HepG2 (cell line): ENCODE results near the gene PLA2G12A. TPM values are rescaled to one million over a fixed set of nuclear protein-coding genes. Genes with fewer than 3 reads are reported as not detected.
A peak's percentile ranks its signal among the peaks of the same experiment; 100 is the strongest.

Source experiments
- AGO1 ChIP-seq: fragments of 200-400 bp; formaldehyde crosslinking; IDR thresholded peaks from 2 replicates; pipeline ENCODE4 v1.6.1; 2017; ENCODE audit warnings: mild to moderate bottlenecking, low read depth, low read length, moderate library complexity; ENCODE audit not compliant: poor library complexity, severe bottlenecking
- ATM ChIP-seq: fragments of 450-650 bp; IDR thresholded peaks from 2 replicates; pipeline ENCODE4 v1.7.1; 2017; ENCODE audit warnings: mild to moderate bottlenecking, borderline replicate concordance
- DBP ChIP-seq: sonication (generic); formaldehyde crosslinking; IDR thresholded peaks from 2 replicates; pipeline ENCODE4 v1.4.0; 2020; ENCODE audit warnings: missing genetic modification reagents; ENCODE audit errors: not compliant biosample characterization
- HMGXB3 ChIP-seq: sonication (generic); formaldehyde crosslinking; IDR thresholded peaks from 2 replicates; pipeline ENCODE4 v1.4.0; 2020; ENCODE audit warnings: missing genetic modification reagents, borderline replicate concordance
- RXRA ChIP-seq: sonication (generic); formaldehyde crosslinking; IDR thresholded peaks from 2 replicates; pipeline ENCODE4 v1.5.1; 2020; ENCODE audit warnings: missing genetic modification reagents
- SMAD1 ChIP-seq: sonication (generic); formaldehyde crosslinking; IDR thresholded peaks from 2 replicates; pipeline ENCODE4 v1.4.0; 2020; ENCODE audit warnings: missing genetic modification reagents, low read depth, mild to moderate bottlenecking, borderline replicate concordance
- U2AF1 ChIP-seq: fragments of 200-400 bp; formaldehyde crosslinking; optimal IDR thresholded peaks from 2 replicates; pipeline ENCODE3; 2017; ENCODE audit warnings: mild to moderate bottlenecking, low read depth, low read length
- ZFP36L2 ChIP-seq: sonication (generic); formaldehyde crosslinking; IDR thresholded peaks from 2 replicates; pipeline ENCODE4 v1.4.0; 2020; ENCODE audit warnings: missing genetic modification reagents
- ZMYM4 ChIP-seq: sonication (generic); formaldehyde crosslinking; IDR thresholded peaks from 2 replicates; pipeline ENCODE4 v1.8.1; 2023; ENCODE audit warnings: mild to moderate bottlenecking, missing genetic modification reagents
- ZNF362 ChIP-seq: sonication (generic); formaldehyde crosslinking; IDR thresholded peaks from 2 replicates; pipeline ENCODE4 v1.4.0; 2020; ENCODE audit warnings: missing genetic modification reagents, mild to moderate bottlenecking, borderline replicate concordance
- ZSCAN21 ChIP-seq: sonication (generic); formaldehyde crosslinking; IDR thresholded peaks from 2 replicates; pipeline ENCODE4 v1.8.0; 2022; ENCODE audit warnings: mild to moderate bottlenecking, missing genetic modification reagents, moderate library complexity, borderline replicate concordance
- polyA plus RNA-seq, 8 experiments: library from polyadenylated mRNA; depleted of rRNA in 3 of 8; stranded (reverse) in 7 of 8; unstranded in 1 of 8; fragments of >200 nt; fragmentation: Illumina TruSeq in 4 of 8; extraction: Trizol in 4 of 8; gene quantifications; 2 replicates each; pipeline versions ENCODE4 v1.2.1 to v1.2.3, GENCODE V29; 2011 to 2016; ENCODE audit warnings: low read depth in 4 of 8, missing spikeins in 1 of 8, mixed read lengths in 1 of 8; ENCODE audit not compliant: insufficient read depth in 1 of 8
- total RNA-seq, 5 experiments: library from RNA; depleted of rRNA; stranded (reverse); fragments of >200 nt; fragmentation: Illumina TruSeq; extraction: Trizol; gene quantifications; 2 replicates each; pipeline ENCODE4 v1.2.3, GENCODE V29; 2016; ENCODE audit warnings: low read depth in 1 of 5
- TF ChIP-seq, protein P1 (sequence below): sonication (generic); formaldehyde crosslinking; IDR thresholded peaks from 2 replicates; pipeline ENCODE4 v1.4.0; 2020; ENCODE audit warnings: mild to moderate bottlenecking, missing genetic modification reagents

PLA2G12A gene
- total and polyA plus RNA-seq, 2 of the 13 experiments (the other 11 are each of a cell fraction or from before 2014, with no cell fraction given): 61.2 to 64.0 TPM

DNA sequence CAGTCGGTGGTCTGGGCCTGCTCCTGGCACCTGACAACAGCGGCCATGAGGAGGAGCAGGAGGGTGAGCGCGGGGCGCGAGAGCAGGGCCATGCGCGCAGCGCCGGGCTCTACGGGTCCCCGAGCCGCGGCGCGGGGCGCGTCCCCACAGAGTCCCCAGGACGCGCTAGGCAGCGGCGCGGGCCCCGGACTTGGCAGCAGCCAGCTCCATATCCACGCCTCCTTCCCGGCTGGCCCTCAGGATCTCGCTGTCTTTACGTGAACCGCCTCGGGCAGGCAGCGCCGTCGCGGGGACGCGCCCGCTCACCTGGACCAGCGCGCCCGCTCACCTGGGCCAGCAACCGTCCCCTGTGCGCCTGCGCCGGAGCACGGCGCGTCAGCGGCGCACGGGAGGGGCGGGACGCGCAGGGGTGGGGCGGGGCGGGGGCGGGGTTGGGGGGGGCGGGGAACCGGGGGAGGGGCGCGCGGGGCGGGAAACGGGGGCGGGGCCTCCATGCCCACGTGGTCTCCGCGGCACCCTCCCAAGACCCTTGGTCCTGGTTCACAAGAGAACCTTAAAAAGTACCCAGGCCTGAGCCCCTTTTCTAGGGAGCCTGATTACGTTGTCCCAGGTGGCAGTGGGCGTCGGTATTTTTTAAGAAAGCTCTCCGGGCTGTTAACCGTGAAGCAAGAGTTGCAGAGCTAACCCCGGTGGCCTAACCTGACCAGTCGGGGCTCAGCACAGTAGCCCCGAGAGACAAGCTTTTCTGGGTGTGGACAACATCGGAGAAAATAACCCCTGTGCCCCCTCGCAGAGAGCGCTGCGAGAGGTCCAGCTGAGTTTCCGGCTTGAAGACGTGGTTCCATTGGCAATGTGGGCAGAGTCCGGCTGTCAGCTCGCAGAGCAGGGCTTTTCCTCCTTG, at the start of gene PLA2G12A (continued):
- TF ChIP-seq, protein P1, sequence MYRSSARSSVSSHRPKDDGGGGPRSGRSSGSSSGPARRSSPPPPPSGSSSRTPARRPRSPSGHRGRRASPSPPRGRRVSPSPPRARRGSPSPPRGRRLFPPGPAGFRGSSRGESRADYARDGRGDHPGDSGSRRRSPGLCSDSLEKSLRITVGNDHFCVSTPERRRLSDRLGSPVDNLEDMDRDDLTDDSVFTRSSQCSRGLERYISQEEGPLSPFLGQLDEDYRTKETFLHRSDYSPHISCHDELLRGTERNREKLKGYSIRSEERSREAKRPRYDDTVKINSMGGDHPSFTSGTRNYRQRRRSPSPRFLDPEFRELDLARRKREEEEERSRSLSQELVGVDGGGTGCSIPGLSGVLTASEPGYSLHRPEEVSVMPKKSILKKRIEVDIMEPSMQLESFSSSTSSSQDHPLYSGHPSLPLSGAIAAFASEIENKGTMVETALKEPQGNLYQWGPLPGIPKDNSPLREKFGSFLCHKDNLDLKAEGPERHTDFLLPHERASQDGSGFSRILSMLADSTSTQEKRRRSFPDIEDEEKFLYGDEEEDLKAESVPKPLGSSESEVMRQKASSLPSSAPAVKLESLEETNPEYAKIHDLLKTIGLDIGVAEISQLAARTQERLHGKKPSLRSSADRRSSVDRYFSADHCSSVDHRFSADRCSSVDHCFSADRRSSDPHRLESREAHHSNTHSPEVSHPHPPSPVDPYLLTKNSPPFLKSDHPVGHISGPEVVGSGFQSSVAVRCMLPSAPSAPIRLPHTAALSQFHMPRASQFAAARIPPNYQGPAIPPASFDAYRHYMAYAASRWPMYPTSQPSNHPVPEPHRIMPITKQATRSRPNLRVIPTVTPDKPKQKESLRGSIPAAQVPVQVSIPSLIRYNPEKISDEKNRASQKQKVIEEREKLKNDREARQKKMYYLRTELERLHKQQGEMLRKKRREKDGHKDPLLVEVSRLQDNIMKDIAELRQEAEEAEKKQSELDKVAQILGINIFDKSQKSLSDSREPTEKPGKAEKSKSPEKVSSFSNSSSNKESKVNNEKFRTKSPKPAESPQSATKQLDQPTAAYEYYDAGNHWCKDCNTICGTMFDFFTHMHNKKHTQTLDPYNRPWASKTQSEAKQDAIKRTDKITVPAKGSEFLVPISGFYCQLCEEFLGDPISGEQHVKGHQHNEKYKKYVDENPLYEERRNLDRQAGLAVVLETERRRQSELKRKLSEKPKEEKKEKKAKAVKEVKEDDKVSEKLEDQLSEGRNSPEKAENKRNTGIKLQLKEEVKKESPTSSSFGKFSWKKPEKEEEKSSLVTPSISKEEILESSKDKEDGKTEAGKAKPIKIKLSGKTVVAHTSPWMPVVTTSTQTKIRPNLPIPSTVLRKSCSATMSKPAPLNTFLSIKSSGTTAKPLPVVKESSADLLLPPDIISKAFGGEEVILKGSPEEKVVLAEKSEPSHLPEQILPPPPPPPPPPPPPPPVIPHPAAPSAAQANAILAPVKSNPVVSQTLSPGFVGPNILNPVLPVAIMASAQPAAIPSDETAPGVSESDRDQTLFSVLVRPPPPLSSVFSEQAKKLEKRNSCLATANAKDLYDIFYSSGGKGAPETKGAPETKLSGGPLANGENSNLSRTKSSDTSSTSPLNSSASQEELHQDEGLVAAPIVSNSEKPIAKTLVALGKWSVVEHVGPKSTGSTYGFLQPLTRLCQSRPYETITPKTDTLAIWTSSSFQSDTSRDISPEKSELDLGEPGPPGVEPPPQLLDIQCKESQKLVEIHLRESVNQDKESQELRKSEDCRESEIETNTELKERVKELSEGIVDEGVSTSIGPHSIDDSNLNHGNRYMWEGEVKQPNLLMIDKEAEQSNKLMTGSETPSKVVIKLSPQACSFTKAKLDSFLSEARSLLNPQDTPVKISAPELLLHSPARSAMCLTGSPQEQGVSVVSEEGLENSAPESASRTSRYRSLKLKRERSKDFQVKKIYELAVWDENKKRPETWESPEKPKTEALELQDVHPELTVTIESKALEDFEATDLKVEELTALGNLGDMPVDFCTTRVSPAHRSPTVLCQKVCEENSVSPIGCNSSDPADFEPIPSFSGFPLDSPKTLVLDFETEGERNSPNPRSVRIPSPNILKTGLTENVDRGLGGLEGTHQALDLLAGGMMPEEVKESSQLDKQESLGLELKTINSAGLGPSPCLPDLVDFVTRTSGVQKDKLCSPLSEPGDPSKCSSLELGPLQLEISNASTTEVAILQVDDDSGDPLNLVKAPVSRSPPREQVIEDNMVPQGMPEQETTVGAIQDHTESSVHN (CRISPR knock-in tag): peak; percentile 46; the same call in 1 of the 2 replicates
- TF ChIP-seq ZFP36L2 (CRISPR knock-in tag) (no peak), AGO1 (peak; percentile 84), ZNF362 (CRISPR knock-in tag) (no peak), ZSCAN21 (CRISPR knock-in tag) (peak; percentile 86), RXRA (no peak), ATM (no peak), HMGXB3 (CRISPR knock-in tag) (no peak), SMAD1 (0 out of 2 replicates have a peak, but pooled peaks have one; percentile 51), U2AF1 (no peak), DBP (CRISPR knock-in tag) (no peak), ZMYM4 (CRISPR knock-in tag) (peak; percentile 53)
